ENCODE data around the gene COBLL1. TPM values are rescaled to one million over a fixed set of nuclear protein-coding genes. Genes with fewer than 3 reads are reported as not detected.
"Not testable (repeated sequence)": the region's sequence is repeated elsewhere in the genome, so short reads cannot be mapped to it uniquely, and the experiment has no call there.

COBLL1 gene
- total RNA-seq, 1 donor from 2014 or later, result 4.2 TPM

GRCh38 chr2:164717000-164717803, 124.4 kb downstream of the COBLL1 start:
- DNase-seq (ENCODE audit: low read depth in 2 of 2), result peak; percentile 43 to 55

GRCh38 chr2:164714471-164714870, 127.2 kb downstream of the COBLL1 start:
- no peak for DNase-seq (ENCODE audit: low read depth in 2 of 2)

DNA sequence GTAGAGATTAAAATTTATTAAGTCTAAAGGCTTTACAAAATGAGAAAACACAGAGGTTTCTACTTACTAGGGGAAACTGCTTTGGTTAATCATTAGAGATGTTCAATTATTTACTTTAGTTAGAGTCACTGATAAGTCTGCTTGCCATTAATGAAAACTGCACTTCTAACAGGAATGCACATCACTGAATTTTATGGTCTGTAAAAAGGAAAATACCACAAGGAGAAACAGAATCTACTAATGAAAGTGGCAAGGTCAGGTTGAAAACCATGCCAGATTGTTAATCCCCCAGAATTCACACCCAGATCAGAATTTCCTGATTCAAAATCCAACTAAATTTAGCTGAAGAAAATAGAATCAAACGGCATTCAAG, 129.9 kb downstream of the COBLL1 start:
- DNase-seq (ENCODE audit: low read depth in 2 of 2), result no peak

GRCh38 chr2:164710837-164711765, 130.5 kb downstream of the COBLL1 start:
- DNase-seq (ENCODE audit: low read depth in 2 of 2), result peak in 1 of 2 donors; percentile 19

DNA sequence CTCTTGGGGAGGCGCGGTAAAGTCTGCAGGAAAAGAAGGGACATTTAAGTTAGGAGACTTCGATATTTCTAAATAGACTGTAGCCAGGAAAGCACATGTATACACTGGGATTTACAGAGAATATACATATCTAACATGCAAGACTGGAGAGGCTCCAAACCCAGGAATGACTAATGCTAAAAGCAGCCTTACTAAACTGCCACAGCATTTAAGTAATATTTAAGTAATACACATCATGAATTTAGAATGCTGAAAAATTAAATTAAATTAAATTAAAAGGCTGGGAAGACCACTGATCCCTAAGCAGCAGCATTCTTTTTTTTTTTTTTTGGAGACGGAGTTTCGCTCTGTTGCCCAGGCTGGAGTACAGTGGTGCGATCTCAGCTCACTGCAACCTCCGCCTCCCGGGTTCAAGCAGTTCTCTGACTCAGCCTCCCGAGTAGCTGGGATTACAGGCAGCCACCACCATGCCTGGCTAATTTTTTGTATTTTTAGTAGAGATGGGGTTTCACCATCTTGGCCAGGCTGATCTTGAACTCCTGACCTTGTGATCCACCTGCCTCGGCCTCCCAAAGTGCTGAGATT, 131.3 kb downstream of the COBLL1 start:
- not testable (repeated sequence) for DNase-seq (ENCODE audit: low read depth in 2 of 2)

DNA sequence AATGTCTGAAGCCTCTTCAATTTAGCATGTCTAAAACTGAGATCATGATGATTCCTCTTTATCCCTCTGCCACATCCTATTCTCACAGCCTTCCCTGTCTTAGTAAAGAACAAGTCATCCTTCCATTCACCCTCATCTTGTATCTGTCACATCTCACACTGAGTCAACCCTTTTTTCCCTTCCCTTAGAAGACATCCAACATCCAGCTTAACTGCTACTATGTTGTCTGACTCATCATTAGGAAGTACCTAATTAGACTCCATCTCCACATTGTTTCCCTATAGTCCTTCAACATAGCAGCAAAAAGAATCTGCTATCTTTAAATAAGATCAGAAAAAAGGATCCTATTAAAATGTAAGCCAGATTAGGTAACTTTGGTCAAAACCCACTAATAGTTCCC, 135.1 kb downstream of the COBLL1 start:
- DNase-seq (ENCODE audit: low read depth in 2 of 2), result peak in 1 of 2 donors; percentile 84

- no peak for DNase-seq (ENCODE audit: low read depth in 2 of 2)
These were observed 136.0 kb downstream of the COBLL1 start for GRCh38 chr2:164705412-164706167.

- no peak for DNase-seq (ENCODE audit: low read depth in 2 of 2)
These were observed 137.5 kb downstream of the COBLL1 start for GRCh38 chr2:164703915-164704706.

- DNase-seq (ENCODE audit: low read depth in 2 of 2), result no peak
These were observed 140.1 kb downstream of the COBLL1 start for GRCh38 chr2:164701565-164701964.

DNA sequence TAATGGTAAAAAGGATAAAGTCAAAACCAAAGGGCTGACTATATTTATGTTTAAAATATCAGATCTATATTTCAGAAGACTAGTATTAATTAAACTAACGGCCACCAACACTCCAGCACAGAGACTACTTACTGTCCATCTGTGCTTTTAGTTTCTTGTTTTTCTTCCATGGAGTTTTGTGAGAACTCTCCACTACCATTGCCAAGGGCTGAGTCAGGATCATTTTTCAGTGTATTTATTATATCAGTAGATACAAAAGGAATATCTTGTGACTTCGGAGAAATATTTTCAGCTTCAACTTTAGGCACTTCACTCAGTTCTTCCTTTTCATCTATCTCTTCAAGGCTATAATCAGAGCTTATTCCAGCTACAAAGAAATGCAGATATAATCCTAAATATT, 141.2 kb downstream of the COBLL1 start:
- DNase-seq (ENCODE audit: low read depth in 2 of 2), result no peak

DNA sequence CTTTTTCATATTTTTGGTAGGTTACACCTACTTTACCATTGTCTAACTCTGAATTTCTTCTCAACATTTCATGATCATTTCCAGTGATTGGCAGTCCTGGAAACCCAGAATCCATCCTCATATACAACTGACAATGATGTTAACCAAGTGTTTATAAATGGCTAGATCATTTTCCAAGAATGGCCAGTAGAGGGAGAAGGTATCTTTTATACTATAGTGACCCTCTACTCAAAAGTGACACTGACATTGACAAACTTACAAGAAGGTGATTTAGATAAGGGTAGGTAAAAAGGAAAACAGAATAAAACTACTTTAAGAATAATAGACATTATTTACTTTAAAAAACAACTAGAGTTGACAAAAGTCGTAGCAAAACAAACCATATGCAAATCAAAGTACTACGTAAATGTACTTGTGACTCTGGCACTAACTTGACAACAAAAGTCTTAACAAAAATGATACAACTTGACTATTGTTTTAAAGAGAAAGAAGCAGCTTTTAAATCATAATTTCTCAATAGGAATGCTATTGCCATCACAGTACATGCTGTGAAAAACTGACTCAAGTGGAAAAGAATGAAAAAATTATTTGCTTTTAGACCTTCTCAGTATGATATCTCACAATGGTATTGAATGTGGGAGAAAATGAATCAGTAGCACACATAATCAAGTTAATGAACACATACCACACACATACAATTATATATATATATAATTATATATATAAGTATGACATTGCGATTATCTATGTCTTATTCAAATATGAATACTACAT, 143.7 kb downstream of the COBLL1 start:
- DNase-seq (ENCODE audit: low read depth in 2 of 2), result peak; percentile 21 to 31

- DNase-seq (ENCODE audit: low read depth in 2 of 2), result peak in 1 of 2 donors; percentile 1
These were observed 145.0 kb downstream of the COBLL1 start for GRCh38 chr2:164696634-164697033.

GRCh38 chr2:164694275-164694695, 147.3 kb downstream of the COBLL1 start:
- DNase-seq (ENCODE audit: low read depth in 2 of 2), result no peak

GRCh38 chr2:164693834-164694233, 147.8 kb downstream of the COBLL1 start:
- no peak for DNase-seq (ENCODE audit: low read depth in 2 of 2)

DNA sequence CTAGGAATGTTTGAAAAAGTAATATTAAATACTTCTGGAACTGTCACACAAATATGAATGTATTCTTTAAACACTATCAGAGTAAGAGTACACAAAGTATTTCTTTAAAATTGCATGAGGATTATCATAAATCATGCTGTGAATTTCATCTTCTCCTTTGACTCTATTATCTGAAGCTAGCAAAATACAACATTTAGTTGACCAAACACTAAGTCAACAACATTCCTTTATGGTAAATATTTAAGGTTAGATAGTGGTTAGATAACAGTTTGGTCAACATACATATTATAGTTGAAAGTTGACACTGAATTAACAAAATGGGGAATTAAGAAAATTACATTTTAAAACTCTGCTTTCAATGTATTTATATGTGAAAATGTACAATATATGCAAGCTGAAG, 148.2 kb downstream of the COBLL1 start:
- DNase-seq (ENCODE audit: low read depth in 2 of 2), result no peak

DNA sequence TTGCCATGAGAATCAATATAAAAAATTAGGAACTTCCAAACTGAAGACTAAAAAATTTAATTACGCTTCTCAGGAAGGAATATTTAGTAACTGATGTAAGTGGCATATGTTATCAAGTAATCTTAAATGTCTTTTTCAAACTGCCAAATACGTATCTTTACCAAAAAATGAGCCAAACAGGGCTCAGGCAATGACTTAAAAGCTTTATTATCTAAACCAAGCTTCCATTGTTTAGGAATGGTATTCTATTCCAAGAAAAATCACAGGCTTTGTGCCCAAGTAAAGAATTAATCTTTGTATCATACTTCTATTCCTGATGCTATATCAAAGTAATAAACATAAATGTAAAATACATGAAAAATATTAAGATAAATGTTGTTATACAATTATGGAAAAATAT, 148.7 kb downstream of the COBLL1 start:
- no peak for DNase-seq (ENCODE audit: low read depth in 2 of 2)

DNA sequence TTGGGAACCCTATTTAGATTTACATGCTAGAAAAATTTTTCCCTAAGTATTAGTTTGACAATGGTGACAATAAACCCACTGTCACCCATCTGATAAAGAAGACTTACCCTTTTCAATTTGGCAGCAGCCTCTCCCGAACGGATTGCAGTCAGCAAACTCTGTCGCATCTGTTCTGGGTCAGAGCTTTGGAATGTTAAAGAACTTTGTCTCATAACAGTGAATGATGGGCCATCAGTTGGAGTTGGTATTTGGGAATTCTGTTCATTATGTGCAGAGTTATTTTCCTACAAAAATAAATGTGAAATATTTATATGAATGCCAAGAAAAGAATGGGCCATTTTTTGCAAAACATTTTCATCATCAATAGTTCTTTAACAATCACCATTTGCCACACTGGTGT, 149.5 kb downstream of the COBLL1 start:
- DNase-seq (ENCODE audit: low read depth in 2 of 2), result no peak

DNA sequence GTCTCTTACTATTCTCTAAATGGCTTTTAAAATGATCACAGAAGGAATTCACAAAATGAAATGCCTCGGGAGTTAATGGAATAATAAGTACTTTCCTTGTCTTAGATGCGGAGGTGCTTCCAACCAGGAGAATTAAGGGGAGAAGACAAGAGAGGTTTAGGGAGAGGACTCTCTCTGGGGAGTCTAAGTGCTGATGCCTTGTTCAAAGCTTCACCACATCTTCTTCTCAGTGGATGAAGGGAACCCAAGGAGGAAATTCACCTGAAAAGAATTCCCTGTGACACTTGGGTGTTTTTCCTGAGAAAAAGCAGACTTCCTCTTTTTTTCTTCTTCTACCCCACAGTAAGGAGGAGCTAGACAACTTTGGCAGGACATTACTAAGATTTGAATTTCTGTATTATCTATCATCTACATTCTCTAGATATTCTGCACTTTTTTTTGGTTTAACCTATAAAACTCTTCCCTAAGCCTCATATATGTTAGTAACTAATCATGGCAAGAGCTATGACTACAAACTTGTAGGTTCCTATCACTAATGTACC, 150.2 kb downstream of the COBLL1 start:
- DNase-seq (ENCODE audit: low read depth in 2 of 2), result no peak

DNA sequence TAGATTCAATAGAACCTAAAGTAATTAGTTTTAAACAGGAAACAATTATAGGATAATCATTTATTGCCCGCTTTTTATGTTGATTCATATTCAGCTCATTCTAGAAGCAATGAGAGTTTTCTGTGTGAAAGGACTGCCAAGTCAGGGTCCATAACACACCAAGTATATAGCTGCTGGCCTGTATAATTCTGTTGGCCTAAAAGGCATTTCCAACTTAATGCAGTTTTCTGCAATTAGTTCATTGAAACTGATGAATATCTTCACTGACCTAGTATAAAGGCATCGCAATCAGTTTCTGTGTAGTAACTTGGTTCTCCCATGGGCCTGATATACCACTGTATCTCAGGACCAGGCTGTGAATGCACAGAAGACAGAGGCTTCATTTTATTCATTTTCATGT, 151.3 kb downstream of the COBLL1 start:
- DNase-seq (ENCODE audit: low read depth in 2 of 2), result no peak
